Measurements from ENCODE around the gene AUTS2. TPM values are rescaled to one million over a fixed set of nuclear protein-coding genes. Genes with fewer than 3 reads are reported as not detected.
A peak's percentile ranks its signal among the peaks of the same experiment; 100 is the strongest.

AUTS2 gene
- total RNA-seq, 1 donor from 2014 or later = 56.0 TPM

GRCh38 chr7:69823151-69823744 lies 225.0 kb downstream of the AUTS2 start:
- H3K27ac ChIP-seq = no peak overlapping the region
- no peaks in the 10 kb centered on the region for H3K9me3 ChIP-seq
- no peak for TF ChIP-seq CTCF (IDR thresholded peaks at IDR 0.05)
- no peaks in the 10 kb centered on the region for H3K36me3 ChIP-seq
- no peaks in the 10 kb centered on the region for H3K27me3 ChIP-seq
- no peak overlapping the region for H3K4me3 ChIP-seq
- H3K4me1 ChIP-seq = peaks cover 24% of the 10 kb centered on the region
- ATAC-seq (no peak), DNase-seq (no peak)
- intact Hi-C loops (cut with DNase I) = no loop called here

- Histone ChIP-seq H3K36me3 (no peaks in the 10 kb centered on the region), H3K27me3 (no peaks in the 10 kb centered on the region), H3K4me3 (no peak overlapping the region), H3K27ac (no peak overlapping the region), H3K9me3 (no peaks in the 10 kb centered on the region), H3K4me1 (peaks cover 17% of the 10 kb centered on the region)
- no peak for TF ChIP-seq CTCF (IDR thresholded peaks at IDR 0.05)
- intact Hi-C loops (cut with DNase I) = no loop called here
- ATAC-seq = no peak
- no peak for DNase-seq
Measured at GRCh38 chr7:69825113-69825972, 227.1 kb downstream of the AUTS2 start.

- no peaks in the 10 kb centered on the region for H3K27me3 ChIP-seq
- no peak for TF ChIP-seq CTCF (IDR thresholded peaks at IDR 0.05)
- no peak for DNase-seq
Measured at GRCh38 chr7:69826283-69826682, 228.0 kb downstream of the AUTS2 start.

GRCh38 chr7:69827140-69827539 lies 228.9 kb downstream of the AUTS2 start:
- no peak overlapping the region for H3K4me3 ChIP-seq
- ATAC-seq (peak; percentile 73), DNase-seq (no peak)
- H3K27ac ChIP-seq = no peak overlapping the region
- H3K4me1 ChIP-seq = peaks cover 17% of the 10 kb centered on the region
- H3K9me3 ChIP-seq = no peaks in the 10 kb centered on the region
- intact Hi-C loops (cut with DNase I) = no loop called here
- H3K27me3 ChIP-seq = no peaks in the 10 kb centered on the region
- TF ChIP-seq CTCF (IDR thresholded peaks at IDR 0.05) = no peak
- no peaks in the 10 kb centered on the region for H3K36me3 ChIP-seq

More at GRCh38 chr7:69826283-69826682, 228.0 kb downstream of the AUTS2 start:
- no peak for ATAC-seq
- intact Hi-C loops (cut with DNase I) = no loop called here
- H3K4me1 ChIP-seq = peaks cover 17% of the 10 kb centered on the region
- H3K9me3 ChIP-seq = no peaks in the 10 kb centered on the region
- no peaks in the 10 kb centered on the region for H3K36me3 ChIP-seq
- no peak overlapping the region for H3K4me3 ChIP-seq
- H3K27ac ChIP-seq = no peak overlapping the region

- no peak for TF ChIP-seq CTCF (IDR thresholded peaks at IDR 0.05)
- Histone ChIP-seq H3K4me1 (peaks cover 17% of the 10 kb centered on the region), H3K36me3 (no peaks in the 10 kb centered on the region), H3K9me3 (no peaks in the 10 kb centered on the region), H3K27me3 (no peaks in the 10 kb centered on the region), H3K27ac (no peak overlapping the region), H3K4me3 (no peak overlapping the region)
- no peak for DNase-seq
- ATAC-seq = peak; percentile 69
- intact Hi-C loops (cut with DNase I) = no loop called here
Measured at GRCh38 chr7:69827558-69827957, 229.3 kb downstream of the AUTS2 start.
